H1 (cell line): ENCODE data around the gene PPP1R27. TPM values are rescaled to one million over a fixed set of nuclear protein-coding genes. Genes with fewer than 3 reads are reported as not detected.

ENCODE experiments used
- TAF7 ChIP-seq: optimal IDR thresholded peaks from 2 replicates; pipeline ENCODE3; 2011; ENCODE audit warnings: low read depth, mild to moderate bottlenecking, inconsistent platforms, low read length, moderate library complexity, borderline replicate concordance
- polyA plus RNA-seq, 7 experiments: library from polyadenylated mRNA; depleted of rRNA in 3 of 7; stranded (reverse) in 5 of 7; unstranded in 2 of 7; fragments of >200 nt in 5 of 7; fragments of 200-250 nt in 2 of 7; gene quantifications; 1 replicate in 5 of 7; 2 replicates in 1 of 7; 4 replicates in 1 of 7; pipeline versions ENCODE4 v1.2.1 to v1.2.3, GENCODE V29; 2011 to 2013; ENCODE audit warnings: missing spikeins in 2 of 7, mixed read lengths in 2 of 7
- total RNA-seq: library from RNA; stranded (reverse); fragmentation: NEBNext Ultra II Directional; extraction: Animal tissue kit (Norgen Biotek cat#: 25700); gene quantifications from 2 replicates; pipeline ENCODE4 v1.2.1, GENCODE V29; 2021

Gene PPP1R27
- total and polyA plus RNA-seq, 2 of the 8 experiments (the other 6 are each of a cell fraction or from before 2014, with no cell fraction given) = 0.27 TPM; not detected in 1

DNA sequence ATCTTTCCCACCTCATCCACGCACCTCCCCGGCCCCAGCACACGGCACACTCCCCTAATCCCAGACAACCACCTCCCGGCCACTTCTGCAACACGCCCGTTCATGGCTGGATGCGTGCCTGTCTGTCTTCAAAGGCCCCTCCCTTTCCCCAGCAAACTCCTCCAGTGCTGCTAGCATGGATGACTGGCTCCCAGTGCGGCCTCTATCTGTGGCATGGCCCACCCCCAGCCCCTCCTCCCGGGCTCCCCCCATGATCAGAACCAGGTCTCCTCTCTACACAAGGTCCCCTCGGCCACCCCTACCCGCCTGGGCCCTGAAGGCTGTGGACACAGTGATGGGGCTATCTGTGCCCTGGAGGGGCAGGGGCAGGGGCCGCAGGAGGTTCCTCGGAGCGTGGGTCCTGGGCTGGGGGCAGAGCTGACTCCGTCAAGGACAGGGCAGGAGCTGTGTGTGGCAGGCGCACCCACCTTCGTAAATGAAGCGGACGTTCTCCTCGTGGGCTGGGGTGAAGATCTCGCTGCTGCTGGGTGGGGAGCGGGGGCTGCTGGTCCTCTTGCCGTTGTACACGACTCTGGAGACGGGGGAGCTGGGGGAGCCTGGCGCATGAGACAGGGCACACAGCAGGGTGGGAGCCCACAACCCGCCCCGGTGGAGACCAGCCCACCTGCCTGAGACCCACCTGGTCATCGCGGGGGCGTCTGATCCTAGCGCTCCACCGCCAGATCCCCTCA is 10.9 kb downstream of the PPP1R27 start (continued):
- no peak for TF ChIP-seq TAF7
